K562 (cell line): ENCODE data around the gene SSTR5. TPM values are rescaled to one million over a fixed set of nuclear protein-coding genes. Genes with fewer than 3 reads are reported as not detected.
A peak's percentile ranks its signal among the peaks of the same experiment; 100 is the strongest.

ENCODE experiments used
- ATAC-seq: fragments of 200-7000 bp; cut with Tn5 transposase; 3 replicates; pipeline ENCODE4 v1.9.1; 2020; ENCODE audit warnings: moderate library complexity
- BruUV-seq: library from RNA; stranded (reverse); fragments of 400-500 nt; replicated peaks from 2 replicates; lab custom pipeline; 2021; lab: Mats Ljungman, UMichigan
- CTCF ChIA-PET: fragments of 300-600 bp; formaldehyde crosslinking; extraction: SDS; loops from one replicate; lab custom pipeline; 2021; ENCODE audit warnings: low intra/inter-chr PET ratio; lab: Yijun Ruan, JAX
- POLR2A ChIA-PET: fragments of 300-600, 350-650 bp; sonication (Branson Sonifier 250); formaldehyde crosslinking; extraction: SDS; loops from one replicate; lab custom pipeline; 2021; ENCODE audit warnings: antibody characterized with exemption, inconsistent platforms; lab: Yijun Ruan, JAX
- DNase-seq, 4 experiments: peaks; one replicate each; pipeline versions ENCODE4 v3.0.0 to v3.0.0-alpha.2; 2011 to 2018; ENCODE audit warnings: low spot score in 3 of 4, mixed read lengths in 3 of 4; ENCODE audit errors: extremely low read depth in 1 of 4
- FAIRE-seq: peaks from 2 replicates; lab custom pipeline; 2011; peaks lifted over from hg19 to GRCh38; lab: Jason Lieb, UNC
- H2AFZ ChIP-seq: 2 replicates; pipeline ENCODE4 v1.6.0; 2011; ENCODE audit warnings: low read depth, low read length, control low read depth, inconsistent platforms
- H3K27ac ChIP-seq: fragments of 200-600 bp; 3 replicates; pipeline ENCODE4 v1.8.0; 2011; ENCODE audit warnings: low read depth, mild to moderate bottlenecking, control low read depth, inconsistent platforms, low read length, moderate library complexity, mixed read lengths; ENCODE audit errors: extremely low read depth
- H3K27me3 ChIP-seq, 2 experiments: fragments of 300-600 bp in 1 of 2; 2 replicates in 1 of 2; 3 replicates in 1 of 2; pipeline versions ENCODE4 v1.6.0 to v1.8.0; 2011; ENCODE audit warnings: inconsistent platforms in 2 of 2, low read length in 2 of 2, mild to moderate bottlenecking in 1 of 2, mixed read lengths in 1 of 2, moderate library complexity in 1 of 2; ENCODE audit not compliant: control insufficient read depth in 2 of 2, insufficient read depth in 2 of 2
- H3K36me3 ChIP-seq: fragments of 300-600 bp; 3 replicates; pipeline ENCODE4 v1.8.0; 2011; ENCODE audit warnings: mild to moderate bottlenecking, low read length, inconsistent platforms; ENCODE audit not compliant: control insufficient read depth, insufficient read depth
- H3K4me1 ChIP-seq, 2 experiments: fragments of 200-600 bp in 1 of 2; replicated peaks in 1 of 2; 2 replicates in 1 of 2; 3 replicates in 1 of 2; pipeline versions ENCODE4 v1.5.1 to v1.8.0; 2011; ENCODE audit warnings: inconsistent platforms in 2 of 2, low read length in 2 of 2, mild to moderate bottlenecking in 1 of 2, mixed read lengths in 1 of 2, moderate library complexity in 1 of 2; ENCODE audit not compliant: control insufficient read depth in 2 of 2, insufficient read depth in 2 of 2
- H3K4me2 ChIP-seq: 2 replicates; pipeline ENCODE4 v1.6.1; 2011; ENCODE audit warnings: low read length, control low read depth, inconsistent platforms, mixed read lengths; ENCODE audit not compliant: insufficient read depth
- H3K4me3 ChIP-seq: fragments of 200-600 bp; sonication (generic), shearing (Covaris generic); 2 replicates; pipeline ENCODE4 v1.5.1; 2016; ENCODE audit warnings: control low read depth, inconsistent platforms
- H3K79me2 ChIP-seq: fragments of 200-600 bp; 3 replicates; pipeline ENCODE4 v1.8.0; 2011; ENCODE audit warnings: low read length, inconsistent platforms; ENCODE audit not compliant: control insufficient read depth, insufficient read depth
- H3K9ac ChIP-seq, 2 experiments: 2 replicates each; pipeline versions ENCODE4 v1.6.0 to v1.6.1; 2011; ENCODE audit warnings: low read depth in 2 of 2, low read length in 2 of 2, control low read depth in 1 of 2, inconsistent platforms in 1 of 2, mild to moderate bottlenecking in 1 of 2, mixed read lengths in 1 of 2; ENCODE audit not compliant: insufficient read depth in 1 of 2
- H3K9me1 ChIP-seq: one replicate; pipeline ENCODE4 v1.6.0; 2011; ENCODE audit warnings: inconsistent platforms, mild to moderate bottlenecking, low read length, moderate library complexity; ENCODE audit not compliant: control insufficient read depth, insufficient read depth
- H3K9me3 ChIP-seq: replicated peaks from 2 replicates; pipeline ENCODE4 v1.5.1; 2011; ENCODE audit warnings: low read depth, low read length, inconsistent platforms; ENCODE audit not compliant: control insufficient read depth, insufficient read depth
- H4K20me1 ChIP-seq: replicated peaks from 2 replicates; pipeline ENCODE4 v1.6.1; 2011; ENCODE audit warnings: low read length, inconsistent platforms, mixed read lengths; ENCODE audit not compliant: control insufficient read depth, insufficient read depth
- ATF3 ChIP-seq, 2 experiments: fragments of 450-650 bp in 1 of 2; sonication (generic) in 1 of 2; formaldehyde crosslinking in 1 of 2; IDR thresholded peaks in 1 of 2; conservative IDR thresholded peaks in 1 of 2; 2 replicates each; pipeline versions ENCODE4 v1.6.1 to v1.8.1; 2016 to 2023; ENCODE audit warnings: mild to moderate bottlenecking in 2 of 2, moderate library complexity in 2 of 2, inconsistent platforms in 1 of 2, missing genetic modification reagents in 1 of 2
- E2F6 ChIP-seq, 2 experiments: IDR thresholded peaks; 2 replicates each; pipeline ENCODE4 v1.6.1; 2011; ENCODE audit warnings: borderline replicate concordance in 1 of 2, control low read depth in 1 of 2, low read depth in 1 of 2, low read length in 1 of 2, mild to moderate bottlenecking in 1 of 2, mixed read lengths in 1 of 2, moderate library complexity in 1 of 2; ENCODE audit not compliant: insufficient read depth in 1 of 2, insufficient read length in 1 of 2, poor library complexity in 1 of 2, severe bottlenecking in 1 of 2; ENCODE audit errors: extremely low read depth in 1 of 2
- HIVEP1 ChIP-seq: fragments of 250-450 bp; sonication (Bioruptor Pico); IDR thresholded peaks from 2 replicates; pipeline ENCODE4 v1.4.0; 2020; ENCODE audit warnings: mild to moderate bottlenecking
- KLF10 ChIP-seq: fragments of 250-450 bp; sonication (Bioruptor Pico); IDR thresholded peaks from 2 replicates; pipeline ENCODE4 v1.6.1; 2021; ENCODE audit warnings: matching md5 sums
- L3MBTL2 ChIP-seq: fragments of 450-650 bp; IDR thresholded peaks from 2 replicates; pipeline ENCODE4 v1.6.1; 2016; ENCODE audit warnings: mild to moderate bottlenecking, moderate library complexity
- LARP7 ChIP-seq: fragments of 450-650 bp; IDR thresholded peaks from 2 replicates; pipeline ENCODE4 v1.6.1; 2016
- RBM14 ChIP-seq: fragments of 200-400 bp; formaldehyde crosslinking; IDR thresholded peaks from 2 replicates; pipeline ENCODE4 v1.6.1; 2018; ENCODE audit warnings: low read depth, mild to moderate bottlenecking, low read length, moderate library complexity, borderline replicate concordance; ENCODE audit not compliant: insufficient read depth
- RUNX1 ChIP-seq: sonication (generic); IDR thresholded peaks from 2 replicates; pipeline ENCODE4 v1.6.1; 2016; ENCODE audit warnings: antibody characterized with exemption, low read depth
- ZBTB5 ChIP-seq: fragments of 450-650 bp; IDR thresholded peaks from 2 replicates; pipeline ENCODE4 v1.6.1; 2017; ENCODE audit warnings: antibody characterized with exemption
- WGBS: fragments of 100-300 bp; shearing (Covaris generic); methylation state at CpG from one replicate; pipeline ENCODE4 v1.1.6; 2016; ENCODE audit warnings: low coverage, mixed read lengths; ENCODE audit not compliant: insufficient coverage; ENCODE audit errors: missing lambda C conversion rate; 5-methylcytosine and 5-hydroxymethylcytosine counted together
- in situ Hi-C: fragments of 300-500 bp; cut with MboI; formaldehyde crosslinking; loops from 4 replicates; pipeline ENCODE4 v1.15.0; 2018; ENCODE audit warnings: inconsistent platforms, mixed read lengths
- intact Hi-C: fragments of 100-400 bp; cut with micrococcal nuclease; formaldehyde crosslinking; loops from 2 replicates; pipeline ENCODE4 v1.14.2; 2022
- polyA plus RNA-seq, 8 experiments: library from polyadenylated mRNA; depleted of rRNA in 4 of 8; stranded (reverse) in 5 of 8; unstranded in 3 of 8; fragments of >200 nt; fragmentation: Nextera tagmentation in 2 of 8; fragmentation: Illumina TruSeq in 1 of 8; extraction: Ambion mirVana in 2 of 8; extraction: Trizol in 1 of 8; gene quantifications; 2 replicates each; pipeline versions ENCODE4 v1.2.1 to v1.2.3, GENCODE V29; 2011 to 2014; ENCODE audit warnings: inconsistent platforms in 1 of 8, missing spikeins in 1 of 8
- total RNA-seq, 7 experiments: library from RNA; depleted of rRNA in 6 of 7; stranded (reverse); fragments of >200 nt in 6 of 7; fragmentation: Illumina TruSeq in 2 of 7; extraction: Trizol in 2 of 7; gene quantifications; 2 replicates each; pipeline versions ENCODE4 v1.2.1 to v1.2.3, GENCODE V29; 2011 to 2021; ENCODE audit warnings: low replicate concordance in 1 of 7

SSTR5 gene
- total and polyA plus RNA-seq, 9 of the 15 experiments (the other 6 are each of a cell fraction or from before 2014, with no cell fraction given) = not detected

- H3K4me1 ChIP-seq = peaks cover 0 to 24% of the 10 kb centered on the region in 2 experiments; a peak in 1 of 5 replicates
- H2AFZ ChIP-seq = no peak overlapping the region
- no peaks in the 10 kb centered on the region; the same call in 1 of the 2 replicates for H3K9me3 ChIP-seq
- H4K20me1 ChIP-seq = peaks cover 3% of the 10 kb centered on the region; the same call in 1 of the 2 replicates
- CTCF ChIA-PET = no interaction called here
- H3K79me2 ChIP-seq = no peaks in the 10 kb centered on the region
- H3K36me3 ChIP-seq = no peaks in the 10 kb centered on the region
- no peak overlapping the region for H3K27ac ChIP-seq
- TF ChIP-seq LARP7 = no peak
- no peak for TF ChIP-seq RUNX1
- no peak for TF ChIP-seq KLF10
- no peak overlapping the region for H3K4me3 ChIP-seq
- DNase-seq (no peak), ATAC-seq (no peak), FAIRE-seq (no peak)
- intact Hi-C loops = no loop called here
- in situ Hi-C loops = no loop called here
- H3K27me3 ChIP-seq = peaks cover 13 to 70% of the 10 kb centered on the region in 2 experiments; a peak in 4 of 5 replicates
- 4% methylated on average over 20 of the region's 22 CpGs for WGBS
- POLR2A ChIA-PET = no interaction called here
- H3K4me2 ChIP-seq = no peak overlapping the region
- H3K9me1 ChIP-seq = no peaks in the 10 kb centered on the region
- BruUV-seq = no TSS peak
- H3K9ac ChIP-seq = no peak overlapping the region
These were observed 9.3 kb downstream of the SSTR5 start for GRCh38 chr16:1081734-1082265.

- BruUV-seq = no TSS peak
- H3K9ac ChIP-seq = no peak overlapping the region
- peaks cover 13 to 71% of the 10 kb centered on the region in 2 experiments; a peak in 4 of 5 replicates for H3K27me3 ChIP-seq
- H3K9me1 ChIP-seq = no peaks in the 10 kb centered on the region
- H3K36me3 ChIP-seq = no peaks in the 10 kb centered on the region
- peaks cover 0 to 24% of the 10 kb centered on the region in 2 experiments; a peak in 1 of 5 replicates for H3K4me1 ChIP-seq
- WGBS = 3% methylated on average over 18 of the region's 21 CpGs
- no peak overlapping the region for H2AFZ ChIP-seq
- H3K4me2 ChIP-seq = no peak overlapping the region
- ATAC-seq (peak; percentile 52; the same call in 1 of the 3 replicates), DNase-seq (peak in 1 of 4 experiments; percentile 26), FAIRE-seq (no peak)
- CTCF ChIA-PET = no interaction called here
- intact Hi-C loops = no loop called here
- POLR2A ChIA-PET = no interaction called here
- H3K9me3 ChIP-seq = no peaks in the 10 kb centered on the region; the same call in 1 of the 2 replicates
- H3K4me3 ChIP-seq = no peak overlapping the region
- H3K79me2 ChIP-seq = no peaks in the 10 kb centered on the region
- H3K27ac ChIP-seq = no peak overlapping the region
- in situ Hi-C loops = no loop called here
- H4K20me1 ChIP-seq = peaks cover 3% of the 10 kb centered on the region; the same call in 1 of the 2 replicates
- no peak for TF ChIP-seq ZBTB5
- no peak for TF ChIP-seq RBM14
- peak; percentile 40; the same call in 1 of the 2 replicates for TF ChIP-seq ATF3 (IDR thresholded peaks at IDR 0.05)
- TF ChIP-seq ATF3 (CRISPR knock-in tag; conservative IDR thresholded peaks at IDR 0.05) = no peak
- peak; percentile 27; the same call in 1 of the 2 replicates for TF ChIP-seq L3MBTL2
- peak in 1 of 2 experiments; percentile 68 for TF ChIP-seq E2F6 (IDR thresholded peaks at IDR 0.05; ENCODE audit: borderline replicate concordance in 1 of 2, extremely low read depth in 1 of 2, insufficient read depth in 1 of 2, insufficient read length in 1 of 2, low read depth in 1 of 2, low read length in 1 of 2, poor library complexity in 1 of 2, severe bottlenecking in 1 of 2)
- no peak for TF ChIP-seq HIVEP1 (CRISPR knock-in tag)
These were observed 9.9 kb downstream of the SSTR5 start for GRCh38 chr16:1082266-1082951.
